PC-9 (cell line): ENCODE measurements around the gene MYL4. TPM values are rescaled to one million over a fixed set of nuclear protein-coding genes. Genes with fewer than 3 reads are reported as not detected.
"Not testable (repeated sequence)": the region's sequence is repeated elsewhere in the genome, so short reads cannot be mapped to it uniquely, and the experiment has no call there.

Experiments used
- BruUV-seq: library from RNA; stranded (reverse); fragments of 400-500 nt; replicated peaks from 2 replicates; lab custom pipeline; 2021; lab: Mats Ljungman, UMichigan
- CTCF ChIA-PET: fragments of 300-600 bp; sonication (Branson Sonifier 250); formaldehyde crosslinking; loops from one replicate; lab custom pipeline; 2022; ENCODE audit warnings: antibody characterized with exemption; lab: Charles Lee
- POLR2A ChIA-PET: fragments of 300-600 bp; sonication (Branson Sonifier 250); formaldehyde crosslinking; loops from one replicate; lab custom pipeline; 2022; ENCODE audit warnings: antibody characterized with exemption; ENCODE audit not compliant: unreplicated experiment; lab: Charles Lee
- DNase-seq, 2 experiments: peaks; one replicate each; pipeline versions ENCODE4 v3.0.0 to v3.0.0-alpha.2; 2015 to 2022; ENCODE audit warnings: mixed read lengths in 1 of 2
- H2AFZ ChIP-seq: fragments of 200-600 bp; sonication (generic); 2 replicates; pipeline ENCODE4 v1.8.1; 2017; ENCODE audit warnings: antibody characterized with exemption
- H3F3A ChIP-seq: fragments of 200-600 bp; sonication (generic); 2 replicates; pipeline ENCODE4 v1.8.1; 2017; ENCODE audit warnings: antibody characterized with exemption, mild to moderate bottlenecking, low read depth; ENCODE audit not compliant: insufficient read depth
- H3K27ac ChIP-seq: fragments of 200-600 bp; sonication (generic); 2 replicates; pipeline ENCODE4 v1.6.1; 2016; ENCODE audit warnings: mixed run types
- H3K27me3 ChIP-seq: fragments of 200-600 bp; sonication (generic); 2 replicates; pipeline ENCODE4 v1.6.1; 2016; ENCODE audit warnings: low read depth, mixed run types; ENCODE audit not compliant: insufficient read depth
- H3K36me3 ChIP-seq: fragments of 200-600 bp; sonication (generic); 2 replicates; pipeline ENCODE4 v1.6.1; 2016; ENCODE audit warnings: low read depth, mixed run types
- H3K4me1 ChIP-seq: fragments of 200-600 bp; sonication (generic); replicated peaks from 2 replicates; pipeline ENCODE4 v1.6.1; 2016; ENCODE audit warnings: mixed run types; ENCODE audit not compliant: insufficient read depth
- H3K4me2 ChIP-seq: fragments of 200-600 bp; sonication (generic); 2 replicates; pipeline ENCODE4 v1.6.1; 2017; ENCODE audit warnings: mixed run types
- H3K4me3 ChIP-seq: fragments of 200-600 bp; sonication (generic); 2 replicates; pipeline ENCODE4 v1.6.1; 2016; ENCODE audit warnings: mixed run types
- H3K79me2 ChIP-seq: fragments of 200-600 bp; sonication (generic); 2 replicates; pipeline ENCODE4 v1.6.1; 2017; ENCODE audit warnings: low read depth, mixed run types
- H3K9me2 ChIP-seq: fragments of 200-600 bp; sonication (generic); 2 replicates; pipeline ENCODE4 v1.8.1; 2017; ENCODE audit warnings: mild to moderate bottlenecking; ENCODE audit not compliant: insufficient read depth
- H3K9me3 ChIP-seq: fragments of 200-600 bp; sonication (generic); 2 replicates; pipeline ENCODE4 v1.8.1; 2016; ENCODE audit warnings: low read depth; ENCODE audit not compliant: insufficient read depth
- H4K20me1 ChIP-seq: fragments of 200-600 bp; sonication (generic); 2 replicates; pipeline ENCODE4 v1.8.1; 2017; ENCODE audit not compliant: insufficient read depth
- EZH2 ChIP-seq: fragments of 200-600 bp; sonication (generic); IDR thresholded peaks from 2 replicates; pipeline ENCODE4 v1.8.0; 2017; ENCODE audit warnings: antibody characterized with exemption, low read depth
- intact Hi-C: fragments of 100-400 bp; cut with micrococcal nuclease; formaldehyde crosslinking; loops from one replicate; pipeline ENCODE4 v1.10.0; 2022; ENCODE audit not compliant: unreplicated experiment
- total RNA-seq: library from RNA; stranded (reverse); gene quantifications from 2 replicates; pipeline ENCODE4 v1.2.3, GENCODE V29; 2021
- TF ChIP-seq, protein P1 (sequence below): fragments of 200-600 bp; sonication (generic); conservative IDR thresholded peaks from 2 replicates; pipeline ENCODE4 v1.6.1; 2017; ENCODE audit warnings: mixed run types, antibody characterized with exemption, mild to moderate bottlenecking, moderate library complexity

The MYL4 gene
- total RNA-seq, 1 experiment from 2014 or later = not detected

DNA sequence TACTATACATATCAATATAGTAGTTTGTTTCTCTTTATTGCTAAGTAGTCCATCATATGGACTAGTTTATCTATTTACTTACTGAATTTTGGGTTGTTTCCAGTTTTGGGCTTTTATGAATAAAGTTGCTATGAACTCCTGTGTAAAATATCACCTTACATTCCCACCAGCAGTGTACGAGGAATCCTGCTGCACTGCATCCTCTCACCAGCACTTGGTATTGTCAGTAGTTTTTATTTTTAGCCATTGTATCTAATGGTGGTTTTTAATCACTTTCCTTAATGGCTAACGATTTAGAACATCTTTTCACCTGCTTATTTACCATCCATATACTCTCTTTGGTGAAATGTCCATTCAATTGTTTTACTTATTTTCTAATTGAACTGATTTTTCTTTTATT is 44.0 kb upstream of the MYL4 start:
- Histone ChIP-seq H3K27me3 (no peaks in the 10 kb centered on the region), H3K27ac (no peak overlapping the region), H3K79me2 (peaks cover 14% of the 10 kb centered on the region), H3K9me3 (no peaks in the 10 kb centered on the region), H3K4me2 (no peak overlapping the region), H3K4me1 (no peaks in the 10 kb centered on the region), H3K4me3 (no peak overlapping the region), H3K36me3 (peaks cover 45% of the 10 kb centered on the region), H3K9me2 (no peaks in the 10 kb centered on the region), H2AFZ (no peak overlapping the region), H4K20me1 (peaks cover 3% of the 10 kb centered on the region; the same call in 1 of the 2 replicates), H3F3A (peaks cover 4% of the 10 kb centered on the region; the same call in 1 of the 2 replicates)
- BruUV-seq = no TSS peak
- intact Hi-C loops = no loop called here
- ChIA-PET POLR2A (no interaction called here), CTCF (no interaction called here)
- no peak for DNase-seq
- TF ChIP-seq, protein P1, sequence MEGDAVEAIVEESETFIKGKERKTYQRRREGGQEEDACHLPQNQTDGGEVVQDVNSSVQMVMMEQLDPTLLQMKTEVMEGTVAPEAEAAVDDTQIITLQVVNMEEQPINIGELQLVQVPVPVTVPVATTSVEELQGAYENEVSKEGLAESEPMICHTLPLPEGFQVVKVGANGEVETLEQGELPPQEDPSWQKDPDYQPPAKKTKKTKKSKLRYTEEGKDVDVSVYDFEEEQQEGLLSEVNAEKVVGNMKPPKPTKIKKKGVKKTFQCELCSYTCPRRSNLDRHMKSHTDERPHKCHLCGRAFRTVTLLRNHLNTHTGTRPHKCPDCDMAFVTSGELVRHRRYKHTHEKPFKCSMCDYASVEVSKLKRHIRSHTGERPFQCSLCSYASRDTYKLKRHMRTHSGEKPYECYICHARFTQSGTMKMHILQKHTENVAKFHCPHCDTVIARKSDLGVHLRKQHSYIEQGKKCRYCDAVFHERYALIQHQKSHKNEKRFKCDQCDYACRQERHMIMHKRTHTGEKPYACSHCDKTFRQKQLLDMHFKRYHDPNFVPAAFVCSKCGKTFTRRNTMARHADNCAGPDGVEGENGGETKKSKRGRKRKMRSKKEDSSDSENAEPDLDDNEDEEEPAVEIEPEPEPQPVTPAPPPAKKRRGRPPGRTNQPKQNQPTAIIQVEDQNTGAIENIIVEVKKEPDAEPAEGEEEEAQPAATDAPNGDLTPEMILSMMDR = no peak
- no peak for TF ChIP-seq EZH2

DNA sequence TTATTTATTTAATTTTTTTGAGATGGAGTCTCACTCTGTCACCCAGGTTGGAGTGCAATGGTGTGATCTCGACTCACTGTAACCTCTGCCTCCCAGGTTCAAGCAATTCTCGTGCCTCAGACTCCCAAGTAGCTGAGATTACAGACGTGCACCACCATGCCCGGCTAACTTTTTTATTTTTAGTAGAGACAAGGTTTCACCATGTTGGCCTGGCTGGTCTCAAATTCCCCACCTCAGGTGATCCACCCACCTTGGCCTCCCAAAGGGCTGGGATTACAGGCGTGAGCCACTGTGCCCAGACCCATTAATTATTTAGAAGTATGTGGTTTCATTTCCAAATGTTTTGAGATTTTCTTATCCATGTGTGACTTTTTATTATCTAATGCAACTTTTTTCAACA is 42.3 kb upstream of the MYL4 start:
- H3F3A ChIP-seq, CTCF ChIA-PET, H3K4me1 ChIP-seq, H3K4me3 ChIP-seq, H4K20me1 ChIP-seq, DNase-seq, POLR2A ChIA-PET, H2AFZ ChIP-seq, H3K9me2 ChIP-seq, BruUV-seq, H3K27me3 ChIP-seq, H3K4me2 ChIP-seq, H3K9me3 ChIP-seq, intact Hi-C loops: not testable (repeated sequence)
- Histone ChIP-seq H3K36me3 (peaks cover 39% of the 10 kb centered on the region), H3K27ac (peak overlapping the region; percentile 12; the same call in 1 of the 2 replicates), H3K79me2 (peaks cover 28% of the 10 kb centered on the region)

DNA sequence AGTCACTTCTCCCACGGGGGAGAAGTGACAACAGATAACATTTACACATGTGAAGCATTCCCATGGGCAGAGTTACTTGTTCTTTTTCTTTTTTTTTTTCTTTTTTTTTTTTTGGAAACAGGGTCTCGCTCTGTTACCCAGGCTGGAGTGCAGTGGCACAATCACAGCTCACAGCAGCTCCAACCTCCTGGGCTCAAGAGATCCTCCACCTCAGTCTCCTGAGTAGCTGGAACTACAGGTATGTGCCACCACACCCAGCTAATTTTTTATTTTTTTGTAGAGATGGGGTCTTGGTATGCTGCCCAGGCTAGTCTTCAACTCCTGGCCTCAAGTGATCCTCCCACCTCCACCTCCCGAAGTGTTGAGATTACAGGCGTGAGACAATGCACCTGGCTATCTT is 40.3 kb upstream of the MYL4 start:
- H3K9me2 ChIP-seq, H3F3A ChIP-seq, H3K9me3 ChIP-seq, H3K4me1 ChIP-seq, H4K20me1 ChIP-seq, CTCF ChIA-PET, DNase-seq, H3K27ac ChIP-seq, H2AFZ ChIP-seq, H3K4me2 ChIP-seq, POLR2A ChIA-PET, intact Hi-C loops, H3K4me3 ChIP-seq, BruUV-seq, H3K27me3 ChIP-seq: not testable (repeated sequence)
- H3K79me2 ChIP-seq = peaks cover 47% of the 10 kb centered on the region
- H3K36me3 ChIP-seq = peaks cover 49% of the 10 kb centered on the region

DNA sequence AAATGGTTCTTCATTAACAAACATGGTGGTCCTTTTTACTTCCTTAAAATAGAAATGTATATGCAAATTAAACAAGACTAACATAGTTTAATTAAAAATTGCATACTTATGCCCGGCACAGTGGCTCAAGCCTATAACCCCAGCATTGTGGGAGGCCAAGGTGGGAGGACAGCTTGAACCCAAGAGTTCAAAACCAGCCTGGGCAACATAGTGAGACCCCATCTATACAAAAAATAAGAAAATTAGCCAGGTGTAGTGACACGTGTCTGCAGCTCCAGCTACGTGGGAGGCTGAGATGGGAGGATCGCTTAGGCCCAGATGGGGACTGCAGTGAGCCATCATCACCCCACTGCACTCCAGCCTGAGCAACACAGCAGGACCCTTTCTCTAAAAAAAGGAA is 38.4 kb upstream of the MYL4 start:
- Histone ChIP-seq H3K27ac (peak overlapping the region; percentile 14; the same call in 1 of the 2 replicates), H3K4me1 (no peaks in the 10 kb centered on the region), H3K27me3 (no peaks in the 10 kb centered on the region), H3K4me3 (no peak overlapping the region), H3K9me2 (no peaks in the 10 kb centered on the region), H3K79me2 (peaks cover 58% of the 10 kb centered on the region), H2AFZ (no peak overlapping the region), H3F3A (no peaks in the 10 kb centered on the region), H4K20me1 (no peaks in the 10 kb centered on the region), H3K36me3 (peaks cover 45% of the 10 kb centered on the region), H3K4me2 (no peak overlapping the region), H3K9me3 (no peaks in the 10 kb centered on the region)
- no TSS peak for BruUV-seq
- intact Hi-C loops = no loop called here
- CTCF ChIA-PET = no interaction called here
- TF ChIP-seq, protein P1 = no peak
- TF ChIP-seq EZH2 = no peak
- POLR2A ChIA-PET = no interaction called here
- DNase-seq = no peak
